Measurements from ENCODE around the gene NANOS1.

Gene NANOS1

GRCh38 chr10:119055472-119055871 is 26.0 kb downstream of the NANOS1 start:
- TF ChIP-seq CTCF (IDR thresholded peaks at IDR 0.05; ENCODE audit: insufficient read depth, low read depth, low read length, missing control alignments), result no peak
- H3K4me3 ChIP-seq (ENCODE audit: low read depth, low read length), result no peak overlapping the region
- DNase-seq (ENCODE audit: low read depth), result no peak

- DNase-seq (ENCODE audit: low read depth), result no peak
- TF ChIP-seq CTCF (IDR thresholded peaks at IDR 0.05; ENCODE audit: insufficient read depth, low read depth, low read length, missing control alignments), result no peak
- no peak overlapping the region for H3K4me3 ChIP-seq (ENCODE audit: low read depth, low read length)
Observed at GRCh38 chr10:119058010-119058409, 28.5 kb downstream of the NANOS1 start.

GRCh38 chr10:119059557-119059956 is 30.0 kb downstream of the NANOS1 start:
- TF ChIP-seq CTCF (IDR thresholded peaks at IDR 0.05; ENCODE audit: insufficient read depth, low read depth, low read length, missing control alignments), result no peak
- DNase-seq (ENCODE audit: low read depth), result no peak
- no peak overlapping the region for H3K4me3 ChIP-seq (ENCODE audit: low read depth, low read length)

- no peak for DNase-seq (ENCODE audit: low read depth)
- TF ChIP-seq CTCF (IDR thresholded peaks at IDR 0.05; ENCODE audit: insufficient read depth, low read depth, low read length, missing control alignments), result no peak
- H3K4me3 ChIP-seq (ENCODE audit: low read depth, low read length), result no peak overlapping the region
Observed at GRCh38 chr10:119060107-119060506, 30.6 kb downstream of the NANOS1 start.

- no peak for DNase-seq (ENCODE audit: low read depth)
- no peak overlapping the region for H3K4me3 ChIP-seq (ENCODE audit: low read depth, low read length)
- TF ChIP-seq CTCF (IDR thresholded peaks at IDR 0.05; ENCODE audit: insufficient read depth, low read depth, low read length, missing control alignments), result no peak
Observed at GRCh38 chr10:119061352-119061751, 31.8 kb downstream of the NANOS1 start.

- H3K4me3 ChIP-seq (ENCODE audit: low read depth, low read length), result no peak overlapping the region
- DNase-seq (ENCODE audit: low read depth), result no peak
Observed at GRCh38 chr10:119061926-119062325, 32.4 kb downstream of the NANOS1 start.

More at GRCh38 chr10:119061926-119062325, 32.4 kb downstream of the NANOS1 start:
- no peak for TF ChIP-seq CTCF (IDR thresholded peaks at IDR 0.05; ENCODE audit: insufficient read depth, low read depth, low read length, missing control alignments)
